Erythroblast (primary cell): ENCODE results near the gene CHST15.
A peak's percentile ranks its signal among the peaks of the same experiment; 100 is the strongest.

ENCODE experiments used
- DNase-seq, 2 experiments: peaks; one replicate each; lab custom pipeline; 2025; lab: John Stamatoyannopoulos, UW
- GATA1 ChIP-seq: IDR thresholded peaks from 2 replicates; pipeline ENCODE4 v1.6.1; 2011; ENCODE audit warnings: low read depth, mild to moderate bottlenecking, control low read depth, low read length, moderate library complexity
- POLR2A ChIP-seq: IDR thresholded peaks from 2 replicates; pipeline ENCODE4 v1.6.1; 2011; ENCODE audit warnings: mild to moderate bottlenecking, low read length

Gene CHST15

GRCh38 chr10:124018886-124019525 lies 74.4 kb downstream of the CHST15 start:
- no peak for TF ChIP-seq POLR2A
- TF ChIP-seq GATA1 = no peak
- no peak for DNase-seq

GRCh38 chr10:124017729-124018128 lies 75.7 kb downstream of the CHST15 start:
- TF ChIP-seq GATA1 (no peak), POLR2A (no peak)
- DNase-seq = no peak

- TF ChIP-seq POLR2A (no peak), GATA1 (no peak)
- no peak for DNase-seq
Observed at GRCh38 chr10:124016804-124017375, 76.5 kb downstream of the CHST15 start.

GRCh38 chr10:124015991-124016390 lies 77.4 kb downstream of the CHST15 start:
- no peak for DNase-seq
- TF ChIP-seq POLR2A (no peak), GATA1 (no peak)

- DNase-seq = no peak
- TF ChIP-seq GATA1 (no peak), POLR2A (no peak)
Observed at GRCh38 chr10:124014416-124015154, 78.8 kb downstream of the CHST15 start.

- no peak for TF ChIP-seq POLR2A
- TF ChIP-seq GATA1 = no peak
- no peak for DNase-seq
Observed at GRCh38 chr10:124013916-124014315, 79.5 kb downstream of the CHST15 start.

- TF ChIP-seq POLR2A (no peak), GATA1 (no peak)
- no peak for DNase-seq
Observed at GRCh38 chr10:124012991-124013390, 80.4 kb downstream of the CHST15 start.

- no peak for TF ChIP-seq POLR2A
- TF ChIP-seq GATA1 = no peak
- no peak for DNase-seq
Observed at GRCh38 chr10:124012583-124012982, 80.8 kb downstream of the CHST15 start.

GRCh38 chr10:124012066-124012465 lies 81.3 kb downstream of the CHST15 start:
- no peak for TF ChIP-seq GATA1
- TF ChIP-seq POLR2A = no peak
- DNase-seq = no peak

- DNase-seq = no peak
- no peak for TF ChIP-seq GATA1
- TF ChIP-seq POLR2A = no peak
Observed at GRCh38 chr10:124011464-124011863, 81.9 kb downstream of the CHST15 start.

- TF ChIP-seq POLR2A (no peak), GATA1 (no peak)
- peak in 1 of 2 experiments; percentile 5 for DNase-seq
Observed at GRCh38 chr10:124010563-124011131, 82.8 kb downstream of the CHST15 start.

- TF ChIP-seq POLR2A (no peak), GATA1 (no peak)
- no peak for DNase-seq
Observed at GRCh38 chr10:124010024-124010423, 83.4 kb downstream of the CHST15 start.

- no peak for DNase-seq
- TF ChIP-seq POLR2A (no peak), GATA1 (no peak)
Observed at GRCh38 chr10:124009231-124010015, 84.0 kb downstream of the CHST15 start.
